HepG2 (cell line): ENCODE results near the gene DNAJC7. TPM values are rescaled to one million over a fixed set of nuclear protein-coding genes. Genes with fewer than 3 reads are reported as not detected.

ENCODE experiments used
- ARHGAP35 ChIP-seq: sonication (generic); formaldehyde crosslinking; IDR thresholded peaks from 2 replicates; pipeline ENCODE4 v1.9.0; 2022; ENCODE audit warnings: mild to moderate bottlenecking, inconsistent platforms, moderate library complexity, missing genetic modification reagents, borderline replicate concordance
- FOXP1 ChIP-seq, 2 experiments: fragments of 450-650 bp in 1 of 2; IDR thresholded peaks; 2 replicates each; pipeline ENCODE4 v1.6.1; 2017 to 2018; ENCODE audit warnings: antibody characterized with exemption in 1 of 2
- MYNN ChIP-seq: sonication (generic); formaldehyde crosslinking; IDR thresholded peaks from 2 replicates; pipeline ENCODE4 v1.4.0; 2020; ENCODE audit warnings: mild to moderate bottlenecking, low read depth, missing genetic modification reagents
- NRL ChIP-seq: sonication (generic); formaldehyde crosslinking; IDR thresholded peaks from 2 replicates; pipeline ENCODE4 v1.5.0; 2020; ENCODE audit warnings: missing genetic modification reagents, mild to moderate bottlenecking, moderate library complexity, borderline replicate concordance
- PHF5A ChIP-seq: IDR thresholded peaks from one replicate; pipeline ENCODE4 v1.6.1; 2018; ENCODE audit warnings: low read depth, missing genetic modification reagents; ENCODE audit not compliant: unreplicated experiment
- RAD51 ChIP-seq: fragments of 450-650 bp; IDR thresholded peaks from 2 replicates; pipeline ENCODE4 v1.6.1; 2016; ENCODE audit warnings: borderline replicate concordance
- REL ChIP-seq: sonication (generic); formaldehyde crosslinking; conservative IDR thresholded peaks from 2 replicates; pipeline ENCODE4 v1.8.0; 2022; ENCODE audit warnings: mild to moderate bottlenecking, missing genetic modification reagents, moderate library complexity
- SATB2 ChIP-seq: sonication (generic); formaldehyde crosslinking; IDR thresholded peaks from 2 replicates; pipeline ENCODE4 v1.5.0; 2020; ENCODE audit warnings: missing genetic modification reagents
- THAP8 ChIP-seq: sonication (generic); formaldehyde crosslinking; IDR thresholded peaks from 2 replicates; pipeline ENCODE4 v1.5.1; 2020; ENCODE audit warnings: missing genetic modification reagents, mild to moderate bottlenecking, borderline replicate concordance
- THAP9 ChIP-seq: sonication (generic); formaldehyde crosslinking; IDR thresholded peaks from 2 replicates; pipeline ENCODE4; 2020; ENCODE audit warnings: missing genetic modification reagents, mild to moderate bottlenecking, borderline replicate concordance
- YEATS4 ChIP-seq: sonication (generic); formaldehyde crosslinking; IDR thresholded peaks from 2 replicates; pipeline ENCODE4 v1.4.0; 2020; ENCODE audit warnings: missing genetic modification reagents, borderline replicate concordance
- ZMYM4 ChIP-seq: sonication (generic); formaldehyde crosslinking; IDR thresholded peaks from 2 replicates; pipeline ENCODE4 v1.8.1; 2023; ENCODE audit warnings: mild to moderate bottlenecking, missing genetic modification reagents
- ZNF34 ChIP-seq: sonication (generic); formaldehyde crosslinking; IDR thresholded peaks from 2 replicates; pipeline ENCODE4 v1.4.0; 2020; ENCODE audit warnings: mild to moderate bottlenecking, missing genetic modification reagents, borderline replicate concordance
- ZNF432 ChIP-seq: sonication (generic); formaldehyde crosslinking; IDR thresholded peaks from 2 replicates; pipeline ENCODE4 v1.5.0; 2020; ENCODE audit warnings: missing genetic modification reagents, mild to moderate bottlenecking, borderline replicate concordance
- ZNF512B ChIP-seq: sonication (generic); formaldehyde crosslinking; IDR thresholded peaks from 2 replicates; pipeline ENCODE4 v1.5.1; 2020; ENCODE audit warnings: missing genetic modification reagents, mild to moderate bottlenecking, borderline replicate concordance
- ZNF644 ChIP-seq: IDR thresholded peaks from 2 replicates; pipeline ENCODE4 v1.6.1; 2016; ENCODE audit warnings: low read depth
- ZNF652 ChIP-seq: IDR thresholded peaks from 2 replicates; pipeline ENCODE4 v1.6.1; 2016; ENCODE audit warnings: low read depth, borderline replicate concordance
- ZNF710 ChIP-seq: sonication (generic); formaldehyde crosslinking; IDR thresholded peaks from 2 replicates; pipeline ENCODE4 v1.5.0; 2020; ENCODE audit warnings: mild to moderate bottlenecking, missing genetic modification reagents, borderline replicate concordance
- ZSCAN25 ChIP-seq: sonication (generic); formaldehyde crosslinking; IDR thresholded peaks from 2 replicates; pipeline ENCODE4 v1.8.0; 2022; ENCODE audit warnings: mild to moderate bottlenecking, missing genetic modification reagents
- ZSCAN29 ChIP-seq: sonication (generic); formaldehyde crosslinking; conservative IDR thresholded peaks from 2 replicates; pipeline ENCODE4 v1.4.0; 2020; ENCODE audit warnings: mild to moderate bottlenecking, missing genetic modification reagents
- polyA plus RNA-seq, 8 experiments: library from polyadenylated mRNA; depleted of rRNA in 3 of 8; stranded (reverse) in 7 of 8; unstranded in 1 of 8; fragments of >200 nt; fragmentation: Illumina TruSeq in 4 of 8; extraction: Trizol in 4 of 8; gene quantifications; 2 replicates each; pipeline versions ENCODE4 v1.2.1 to v1.2.3, GENCODE V29; 2011 to 2016; ENCODE audit warnings: low read depth in 4 of 8, missing spikeins in 1 of 8, mixed read lengths in 1 of 8; ENCODE audit not compliant: insufficient read depth in 1 of 8
- total RNA-seq, 5 experiments: library from RNA; depleted of rRNA; stranded (reverse); fragments of >200 nt; fragmentation: Illumina TruSeq; extraction: Trizol; gene quantifications; 2 replicates each; pipeline ENCODE4 v1.2.3, GENCODE V29; 2016; ENCODE audit warnings: low read depth in 1 of 5

Gene DNAJC7
- total and polyA plus RNA-seq, 2 of the 13 experiments (the other 11 are each of a cell fraction or from before 2014, with no cell fraction given): 47.7 to 132 TPM

- TF ChIP-seq THAP9 (CRISPR knock-in tag): peak; percentile 98
- peak; percentile 93 for TF ChIP-seq ZNF710 (CRISPR knock-in tag)
- peak; percentile 45; the same call in 1 of the 2 replicates for TF ChIP-seq THAP8 (CRISPR knock-in tag)
- TF ChIP-seq MYNN: peak; percentile 3; the same call in 1 of the 2 replicates
- TF ChIP-seq REL (CRISPR knock-in tag): no peak
- TF ChIP-seq ZNF34: peak; percentile 99
- peak; percentile 85 for TF ChIP-seq ZMYM4 (CRISPR knock-in tag)
- TF ChIP-seq ZSCAN29: peak; percentile 94
- TF ChIP-seq NRL (CRISPR knock-in tag): peak; percentile 99
- no peak for TF ChIP-seq ZNF512B (CRISPR knock-in tag)
- TF ChIP-seq RAD51: no peak
- no peak for TF ChIP-seq FOXP1 (IDR thresholded peaks at IDR 0.05)
- no peak for TF ChIP-seq FOXP1 (CRISPR knock-in tag; IDR thresholded peaks at IDR 0.05)
- TF ChIP-seq ZNF644: no peak
- TF ChIP-seq ZNF652: no peak
- peak; percentile 71 for TF ChIP-seq PHF5A (CRISPR knock-in tag)
- peak; percentile 76; the same call in 1 of the 2 replicates for TF ChIP-seq ARHGAP35
- no peak for TF ChIP-seq ZNF432
- no peak for TF ChIP-seq ZSCAN25
- TF ChIP-seq SATB2 (CRISPR knock-in tag): 0 out of 2 replicates have a peak, but pooled peaks have one; percentile 57
- TF ChIP-seq YEATS4 (CRISPR knock-in tag): peak; percentile 97
These were observed at the start of gene DNAJC7 (continued) for GRCh38 chr17:42016941-42017865.
